Activated naive CD8-positive, alpha-beta T cell (primary cell): Measurements from ENCODE around the gene SMYD4.

Experiments used
- H3K27ac Mint-ChIP-seq: one replicate; pipeline ENCODE4 v1.8.0; 2021; ENCODE audit warnings: mixed read lengths
- H3K27me3 Mint-ChIP-seq: one replicate; pipeline ENCODE4 v1.8.0; 2021; ENCODE audit warnings: mixed read lengths
- H3K36me3 Mint-ChIP-seq: one replicate; pipeline ENCODE4 v1.8.0; 2021; ENCODE audit warnings: mixed read lengths
- H3K4me1 Mint-ChIP-seq: one replicate; pipeline ENCODE4 v1.8.0; 2021; ENCODE audit warnings: low read depth, mixed read lengths
- H3K4me3 Mint-ChIP-seq: one replicate; pipeline ENCODE4 v1.8.0; 2021; ENCODE audit warnings: mild to moderate bottlenecking, mixed read lengths
- H3K9me3 Mint-ChIP-seq: one replicate; pipeline ENCODE4 v1.8.0; 2021; ENCODE audit warnings: low read depth, mixed read lengths

The SMYD4 gene, protein sequence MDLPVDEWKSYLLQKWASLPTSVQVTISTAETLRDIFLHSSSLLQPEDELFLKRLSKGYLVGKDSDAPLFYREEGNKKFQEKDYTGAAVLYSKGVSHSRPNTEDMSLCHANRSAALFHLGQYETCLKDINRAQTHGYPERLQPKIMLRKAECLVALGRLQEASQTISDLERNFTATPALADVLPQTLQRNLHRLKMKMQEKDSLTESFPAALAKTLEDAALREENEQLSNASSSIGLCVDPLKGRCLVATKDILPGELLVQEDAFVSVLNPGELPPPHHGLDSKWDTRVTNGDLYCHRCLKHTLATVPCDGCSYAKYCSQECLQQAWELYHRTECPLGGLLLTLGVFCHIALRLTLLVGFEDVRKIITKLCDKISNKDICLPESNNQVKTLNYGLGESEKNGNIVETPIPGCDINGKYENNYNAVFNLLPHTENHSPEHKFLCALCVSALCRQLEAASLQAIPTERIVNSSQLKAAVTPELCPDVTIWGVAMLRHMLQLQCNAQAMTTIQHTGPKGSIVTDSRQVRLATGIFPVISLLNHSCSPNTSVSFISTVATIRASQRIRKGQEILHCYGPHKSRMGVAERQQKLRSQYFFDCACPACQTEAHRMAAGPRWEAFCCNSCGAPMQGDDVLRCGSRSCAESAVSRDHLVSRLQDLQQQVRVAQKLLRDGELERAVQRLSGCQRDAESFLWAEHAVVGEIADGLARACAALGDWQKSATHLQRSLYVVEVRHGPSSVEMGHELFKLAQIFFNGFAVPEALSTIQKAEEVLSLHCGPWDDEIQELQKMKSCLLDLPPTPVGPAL

DNA sequence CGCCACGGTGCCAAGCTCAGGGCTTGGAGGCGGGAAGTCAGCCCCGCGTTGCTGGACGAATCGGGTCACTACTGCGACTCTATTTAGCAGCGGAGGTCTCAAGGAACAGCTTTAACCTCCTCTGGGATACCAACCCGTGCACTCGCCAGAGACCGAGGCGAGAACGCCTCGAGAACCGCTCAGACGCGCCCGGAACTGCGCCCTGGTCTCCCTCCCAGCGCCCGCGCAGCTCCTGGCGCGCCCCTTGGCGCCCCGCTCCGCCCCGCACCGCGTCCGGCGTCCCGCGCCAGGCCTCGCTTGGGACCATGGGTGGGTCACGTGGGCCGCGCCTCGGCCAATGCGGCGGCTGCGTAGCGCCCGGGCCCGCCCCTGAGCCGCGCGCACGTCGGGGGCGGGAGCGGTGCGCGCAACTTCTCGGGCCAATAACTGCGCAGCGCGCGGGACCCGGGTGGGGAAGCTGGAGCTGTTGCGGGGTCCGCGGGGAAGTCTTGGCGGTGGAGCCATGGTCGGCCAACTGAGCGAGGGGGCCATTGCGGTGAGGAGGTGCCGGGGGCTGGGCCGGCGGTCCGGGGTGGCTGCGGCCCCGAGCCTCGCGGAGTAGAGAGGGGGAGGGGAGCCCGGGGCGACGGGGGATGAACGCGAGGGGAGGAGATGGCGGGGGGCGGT, at the start of gene SMYD4, which contains the start of gene RPA1:
Gene SMYD4, minus strand, starts transcription at position 311 of the 666 bp plus-strand sequence. CDS start 1,908 bp downstream, outside the sequence.
Gene RPA1, plus strand, starts transcription at position 414 of the 666 bp plus-strand sequence. Its CDS starts 89 bp downstream, at position 503.
- Mint-ChIP-seq H3K27ac (peak within 1 kb of the TSS; percentile 89), H3K4me1 (peaks cover 57% of the 10 kb centered on the region), H3K36me3 (peaks cover 14% of the 10 kb centered on the region), H3K27me3 (no peaks in the 10 kb centered on the region), H3K9me3 (no peaks in the 10 kb centered on the region), H3K4me3 (peak within 1 kb of the TSS; percentile 95)

GRCh38 chr17:1878419-1879121, 48.9 kb upstream of the SMYD4 start:
- H3K27ac Mint-ChIP-seq: no peak overlapping the region
- H3K9me3 Mint-ChIP-seq: no peaks in the 10 kb centered on the region
- peaks cover 21% of the 10 kb centered on the region for H3K36me3 Mint-ChIP-seq
- no peaks in the 10 kb centered on the region for H3K27me3 Mint-ChIP-seq
- H3K4me3 Mint-ChIP-seq: no peak overlapping the region
- H3K4me1 Mint-ChIP-seq: peaks cover 15% of the 10 kb centered on the region

DNA sequence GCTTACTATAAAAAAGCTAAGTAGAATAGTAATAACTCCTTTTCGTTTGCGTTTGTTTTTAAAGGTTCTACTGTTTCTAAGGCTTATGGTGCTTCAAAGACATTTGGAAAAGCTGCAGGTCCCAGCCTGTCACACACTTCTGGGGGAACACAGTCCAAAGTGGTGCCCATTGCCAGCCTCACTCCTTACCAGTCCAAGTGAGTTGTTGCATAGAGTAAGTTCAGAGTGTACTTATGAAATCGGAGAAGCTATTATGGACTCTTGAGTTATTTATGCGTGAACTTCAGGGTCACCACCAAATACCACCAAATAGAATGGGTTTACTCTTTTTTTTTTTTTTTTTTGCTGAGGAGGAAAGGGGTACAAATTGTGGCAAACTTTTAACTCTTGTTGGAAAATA, 45.9 kb upstream of the SMYD4 start:
- no peak overlapping the region for H3K4me3 Mint-ChIP-seq
- H3K27ac Mint-ChIP-seq: no peak overlapping the region
- peaks cover 44% of the 10 kb centered on the region for H3K4me1 Mint-ChIP-seq
- H3K9me3 Mint-ChIP-seq: no peaks in the 10 kb centered on the region
- H3K36me3 Mint-ChIP-seq: peaks cover 31% of the 10 kb centered on the region
- H3K27me3 Mint-ChIP-seq: no peaks in the 10 kb centered on the region

DNA sequence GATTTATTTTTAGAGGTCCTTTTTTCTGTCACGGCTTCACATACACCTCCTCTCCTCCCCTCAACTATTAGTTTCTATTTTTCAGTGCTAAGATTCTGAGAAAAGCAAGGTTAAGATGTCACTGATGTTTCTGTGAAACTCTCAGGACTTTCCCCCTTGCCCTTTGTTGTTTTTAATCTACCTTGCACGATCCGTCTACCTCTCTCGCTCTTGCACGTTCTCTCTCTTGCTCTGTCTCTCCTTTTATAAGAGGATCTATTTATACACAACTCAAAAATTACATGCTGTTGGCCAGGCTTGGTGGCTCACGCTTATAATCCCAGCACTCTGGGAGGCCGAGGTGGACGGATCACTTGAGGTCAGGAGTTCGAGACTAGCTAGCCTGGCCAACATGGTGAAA, 43.7 kb upstream of the SMYD4 start:
- Mint-ChIP-seq H3K36me3 (peaks cover 29% of the 10 kb centered on the region), H3K9me3 (no peaks in the 10 kb centered on the region), H3K27ac (peak overlapping the region; percentile 95), H3K27me3 (no peaks in the 10 kb centered on the region), H3K4me1 (peaks cover 56% of the 10 kb centered on the region), H3K4me3 (peak overlapping the region; percentile 72)

GRCh38 chr17:1872976-1873375, 43.3 kb upstream of the SMYD4 start:
- Mint-ChIP-seq H3K36me3 (peaks cover 29% of the 10 kb centered on the region), H3K27me3 (no peaks in the 10 kb centered on the region), H3K4me1 (peaks cover 56% of the 10 kb centered on the region), H3K9me3 (no peaks in the 10 kb centered on the region), H3K27ac (peak overlapping the region; percentile 95), H3K4me3 (peak overlapping the region; percentile 72)

DNA sequence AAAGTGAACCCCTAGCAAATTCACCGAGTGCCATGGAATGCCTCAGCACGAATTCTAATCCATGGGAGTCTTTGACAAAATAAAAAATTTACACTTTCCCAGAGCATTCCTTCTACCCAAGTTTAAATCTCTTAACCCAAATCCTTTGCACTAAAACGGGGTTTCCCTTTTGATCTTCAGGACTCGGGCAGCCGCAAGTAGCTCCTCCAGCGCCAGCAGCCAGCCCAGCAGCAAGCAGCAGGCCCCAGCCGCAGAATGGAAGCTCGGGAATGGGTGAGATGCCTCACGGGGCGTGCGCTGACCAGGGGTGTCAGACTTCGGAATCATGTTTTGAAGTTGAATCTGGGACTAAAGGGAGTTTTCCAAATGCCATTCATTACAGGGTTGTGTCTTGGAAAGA, 42.6 kb upstream of the SMYD4 start:
- Mint-ChIP-seq H3K4me1 (peaks cover 56% of the 10 kb centered on the region), H3K27ac (peak overlapping the region; percentile 76), H3K4me3 (peak overlapping the region; percentile 70), H3K9me3 (no peaks in the 10 kb centered on the region), H3K36me3 (peaks cover 25% of the 10 kb centered on the region), H3K27me3 (no peaks in the 10 kb centered on the region)

GRCh38 chr17:1871756-1872155, 42.1 kb upstream of the SMYD4 start:
- Mint-ChIP-seq H3K4me3 (peak overlapping the region; percentile 70), H3K36me3 (peaks cover 24% of the 10 kb centered on the region), H3K9me3 (no peaks in the 10 kb centered on the region), H3K27ac (peak overlapping the region; percentile 76), H3K4me1 (peaks cover 56% of the 10 kb centered on the region), H3K27me3 (no peaks in the 10 kb centered on the region)

DNA sequence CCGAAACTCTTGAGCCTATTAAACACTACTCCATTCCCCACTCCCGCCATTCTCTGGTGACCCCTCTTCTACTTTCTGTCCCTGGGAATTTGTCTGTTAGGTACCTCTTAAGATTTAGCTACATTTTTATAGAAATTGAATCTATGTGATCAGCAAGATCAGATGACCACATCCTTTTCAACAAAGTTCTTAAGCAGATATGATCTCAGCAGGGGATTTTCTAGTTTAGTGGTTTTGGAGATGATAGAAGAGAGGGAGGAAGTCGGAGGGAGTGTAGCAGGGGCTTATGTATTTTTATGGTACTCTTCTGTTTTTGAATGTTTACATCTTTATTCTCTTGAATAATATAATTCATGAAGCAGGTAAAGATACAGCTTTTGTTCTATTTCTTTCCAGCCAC, 40.9 kb upstream of the SMYD4 start:
- Mint-ChIP-seq H3K4me1 (peaks cover 56% of the 10 kb centered on the region), H3K27me3 (no peaks in the 10 kb centered on the region), H3K36me3 (peaks cover 21% of the 10 kb centered on the region), H3K27ac (peak overlapping the region; percentile 76), H3K9me3 (no peaks in the 10 kb centered on the region), H3K4me3 (peak overlapping the region; percentile 70)

GRCh38 chr17:1868090-1868489, 38.4 kb upstream of the SMYD4 start:
- Mint-ChIP-seq H3K4me3 (no peak overlapping the region), H3K36me3 (peaks cover 12% of the 10 kb centered on the region), H3K27me3 (no peaks in the 10 kb centered on the region), H3K9me3 (no peaks in the 10 kb centered on the region), H3K27ac (peak overlapping the region; percentile 3), H3K4me1 (peaks cover 40% of the 10 kb centered on the region)

DNA sequence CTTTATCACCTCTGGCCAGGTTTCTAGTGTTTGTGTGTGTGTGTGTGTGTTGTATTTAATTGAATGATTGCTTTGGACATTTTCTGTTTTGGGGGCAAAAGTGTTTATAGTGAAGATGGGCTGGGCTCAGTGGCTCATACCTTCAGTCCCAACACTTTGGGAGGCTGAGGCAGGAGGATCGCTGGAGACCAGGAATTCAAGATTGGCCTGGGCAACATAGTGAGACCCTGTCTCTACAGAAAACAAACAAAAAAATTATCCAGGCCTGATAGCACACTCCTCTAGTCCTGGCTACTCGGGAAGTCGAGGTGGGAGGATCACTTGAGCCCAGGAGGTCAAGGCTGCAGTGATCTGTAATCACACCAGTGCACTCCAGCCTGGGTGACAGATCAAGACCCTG, 37.6 kb upstream of the SMYD4 start:
- H3K4me3 Mint-ChIP-seq: no peak overlapping the region
- no peaks in the 10 kb centered on the region for H3K9me3 Mint-ChIP-seq
- peaks cover 33% of the 10 kb centered on the region for H3K4me1 Mint-ChIP-seq
- H3K36me3 Mint-ChIP-seq: peaks cover 8% of the 10 kb centered on the region
- H3K27ac Mint-ChIP-seq: no peak overlapping the region
- H3K27me3 Mint-ChIP-seq: no peaks in the 10 kb centered on the region

DNA sequence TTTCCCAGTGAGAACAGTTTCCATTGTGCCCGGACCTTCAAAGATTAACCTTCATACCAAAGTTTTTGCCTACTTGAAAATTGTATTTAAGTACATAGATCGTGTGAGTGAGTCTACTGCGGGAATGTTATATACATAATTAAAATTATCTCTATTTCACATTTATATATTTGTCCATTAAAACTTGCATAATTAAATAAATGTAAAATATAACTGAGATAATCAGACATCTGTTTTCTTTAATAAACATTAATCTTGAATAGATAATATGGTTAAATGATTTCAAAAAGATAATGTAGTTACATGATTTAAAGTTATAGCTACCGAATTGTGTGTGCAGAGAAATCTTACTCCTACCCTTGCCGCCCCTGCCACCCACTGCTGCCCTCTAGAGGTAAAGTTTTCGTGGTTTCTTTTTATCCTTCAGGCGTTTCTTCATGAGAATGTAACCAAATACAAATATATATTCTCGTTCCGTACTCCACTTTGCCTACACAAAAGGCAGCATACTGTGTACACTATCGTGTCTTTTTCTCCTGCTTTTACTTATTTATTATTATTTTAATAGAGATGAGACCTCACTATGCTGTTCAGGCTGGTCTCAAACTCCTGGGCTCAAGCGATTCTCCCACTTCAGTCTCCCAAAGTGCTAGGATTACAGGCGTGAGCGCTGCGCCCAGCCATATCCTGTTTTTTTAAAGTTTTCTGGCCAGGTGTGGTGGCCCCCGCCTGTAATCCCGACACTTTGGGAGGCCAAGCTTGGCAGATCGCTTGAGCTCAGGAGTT, 35.7 kb upstream of the SMYD4 start:
- H3K9me3 Mint-ChIP-seq: no peaks in the 10 kb centered on the region
- no peaks in the 10 kb centered on the region for H3K27me3 Mint-ChIP-seq
- H3K4me1 Mint-ChIP-seq: peaks cover 14% of the 10 kb centered on the region
- peaks cover 3% of the 10 kb centered on the region for H3K36me3 Mint-ChIP-seq
- H3K4me3 Mint-ChIP-seq: no peak overlapping the region
- H3K27ac Mint-ChIP-seq: peak overlapping the region; percentile 3

DNA sequence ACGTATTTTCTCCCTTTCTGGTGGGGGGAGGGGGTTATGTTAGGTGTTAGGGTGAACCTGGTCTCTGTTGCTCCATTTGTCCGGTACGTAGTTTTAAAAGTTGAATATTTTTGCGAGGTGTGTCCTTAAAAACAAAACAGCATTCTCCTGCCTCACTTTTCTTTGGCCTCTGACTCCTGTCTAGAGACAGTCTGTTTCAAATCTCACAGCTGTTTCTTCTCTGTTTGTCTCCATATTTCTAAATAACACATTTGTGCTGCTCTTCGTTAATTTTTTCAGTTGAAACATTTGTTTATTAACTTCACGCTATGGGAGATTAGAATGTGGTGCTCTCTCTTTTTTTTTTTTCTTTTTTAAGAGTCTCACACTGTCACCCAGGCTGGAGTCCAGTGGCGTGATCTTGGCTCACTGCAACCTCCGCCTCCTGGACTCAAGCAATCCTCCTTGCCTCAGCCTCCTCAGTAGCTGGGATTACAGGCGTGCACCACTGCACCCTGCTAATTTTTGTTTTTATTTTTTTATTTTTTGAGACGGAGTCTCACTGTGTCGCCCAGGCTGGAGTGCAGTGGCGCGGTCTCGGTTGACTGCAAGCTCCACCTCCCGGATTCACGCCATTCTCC, 31.8 kb upstream of the SMYD4 start:
- no peak overlapping the region for H3K4me3 Mint-ChIP-seq
- H3K36me3 Mint-ChIP-seq: no peaks in the 10 kb centered on the region
- H3K4me1 Mint-ChIP-seq: peaks cover 3% of the 10 kb centered on the region
- H3K27me3 Mint-ChIP-seq: no peaks in the 10 kb centered on the region
- no peaks in the 10 kb centered on the region for H3K9me3 Mint-ChIP-seq
- H3K27ac Mint-ChIP-seq: no peak overlapping the region

GRCh38 chr17:1860978-1861377, 31.3 kb upstream of the SMYD4 start:
- H3K27ac Mint-ChIP-seq: no peak overlapping the region
- no peaks in the 10 kb centered on the region for H3K9me3 Mint-ChIP-seq
- no peaks in the 10 kb centered on the region for H3K36me3 Mint-ChIP-seq
- H3K27me3 Mint-ChIP-seq: no peaks in the 10 kb centered on the region
- no peak overlapping the region for H3K4me3 Mint-ChIP-seq
- H3K4me1 Mint-ChIP-seq: peaks cover 3% of the 10 kb centered on the region
